ENCODE results near the gene STYK1. TPM values are rescaled to one million over a fixed set of nuclear protein-coding genes. Genes with fewer than 3 reads are reported as not detected.

Gene STYK1
- total and polyA plus RNA-seq, 9 of the 15 experiments (the other 6 are each of a cell fraction or from before 2014, with no cell fraction given): 0.31 to 1.8 (median 0.64) TPM

- no peak for TF ChIP-seq CHCHD3 (CRISPR knock-in tag; IDR thresholded peaks at IDR 0.05)
- peak; percentile 65 for TF ChIP-seq REST (IDR thresholded peaks at IDR 0.05; ENCODE audit: borderline replicate concordance)
- TF ChIP-seq REST (CRISPR knock-in tag; IDR thresholded peaks at IDR 0.05; ENCODE audit: low read depth): no peak
- no peak for TF ChIP-seq RREB1 (CRISPR knock-in tag; IDR thresholded peaks at IDR 0.05)
- 0 out of 4 replicates have a peak, but pooled peaks of 1 of the 2 experiments have one; percentile 9 for TF ChIP-seq TRIM24 (IDR thresholded peaks at IDR 0.05)
- peak in 2 of 3 experiments; percentile 42 to 72 for TF ChIP-seq YY1 (IDR thresholded peaks at IDR 0.05; ENCODE audit: borderline replicate concordance in 1 of 3, control insufficient read depth in 1 of 3, extremely low read depth in 1 of 3, insufficient read depth in 3 of 3, insufficient read length in 1 of 3, insufficient replicate concordance in 2 of 3, low read depth in 1 of 3, low read length in 2 of 3)
- peak; percentile 81; the same call in 1 of the 2 replicates for TF ChIP-seq RB1 (IDR thresholded peaks at IDR 0.05; ENCODE audit: low read depth)
- peak; percentile 41; the same call in 1 of the 2 replicates for TF ChIP-seq SMC3 (conservative IDR thresholded peaks at IDR 0.05; ENCODE audit: insufficient read depth, low read depth, low read length)
- no peak for TF ChIP-seq MEIS2 (IDR thresholded peaks at IDR 0.05; ENCODE audit: partially characterized antibody)
- peak; percentile 61 to 79 for TF ChIP-seq RAD21 (CRISPR knock-in tag; conservative IDR thresholded peaks at IDR 0.05 in 1 of 2, IDR thresholded peaks at IDR 0.05 in 1 of 2)
Observed at GRCh38 chr12:10673659-10674384, at the start of gene STYK1 (continued).

Measured in K562 (cell line).